GM10266 (cell line): ENCODE measurements around the gene AEBP1.

Source experiments
- DNase-seq: peaks from one replicate; pipeline ENCODE4 v3.0.0; 2012; ENCODE audit errors: extremely low spot score
- CTCF ChIP-seq: IDR thresholded peaks from 2 replicates; pipeline ENCODE4 v1.5.1; 2012; ENCODE audit warnings: mild to moderate bottlenecking, low read depth; ENCODE audit not compliant: control insufficient read depth, insufficient read depth; ENCODE audit errors: missing control alignments

The AEBP1 gene

DNA sequence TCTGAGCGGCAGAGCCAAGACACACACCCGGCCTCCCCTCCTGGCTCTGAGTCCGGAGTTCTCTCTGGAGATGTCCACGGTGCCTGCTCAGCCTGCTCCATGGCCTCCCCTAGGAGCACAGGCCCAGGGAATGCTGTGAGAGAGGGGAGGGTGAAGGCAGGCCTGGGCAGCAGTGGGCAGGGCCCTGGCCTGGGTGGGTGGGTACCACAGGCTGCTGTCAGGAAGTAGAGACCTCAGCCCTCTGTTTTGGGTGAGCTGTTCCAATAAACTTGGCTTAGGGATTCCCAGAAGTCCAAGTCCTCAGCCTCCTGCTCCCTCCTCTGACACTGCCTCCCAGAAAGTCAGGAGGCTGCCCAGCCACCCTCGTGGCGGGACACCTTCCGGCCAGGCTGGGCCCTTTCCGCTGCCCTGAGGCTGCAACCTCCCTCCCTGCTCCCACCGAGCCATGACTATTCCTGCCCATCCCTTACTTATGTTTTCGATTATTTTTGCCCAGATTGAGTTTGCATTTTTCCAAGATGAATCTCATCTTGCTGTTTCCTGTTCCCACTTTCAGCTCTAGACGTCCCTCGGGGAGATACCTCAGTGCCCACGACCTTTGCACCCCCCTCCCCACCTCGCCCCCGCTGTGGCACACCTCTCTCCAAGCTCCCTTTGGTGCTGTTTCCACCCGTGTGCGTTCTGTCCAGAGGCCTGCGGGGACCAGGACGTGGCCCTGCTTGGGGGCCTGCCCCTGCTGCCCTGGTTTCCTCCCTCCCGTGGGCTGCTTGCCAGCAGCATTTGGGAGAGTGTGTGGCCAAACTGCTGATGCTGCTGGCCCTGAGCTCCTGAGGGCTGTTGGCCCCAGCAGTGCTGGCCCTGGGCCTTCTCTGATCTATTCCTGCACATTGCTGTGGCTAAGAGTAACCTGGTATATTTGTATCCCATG, 16.0 kb upstream of the AEBP1 start:
- no peak for TF ChIP-seq CTCF
- no peak for DNase-seq

DNA sequence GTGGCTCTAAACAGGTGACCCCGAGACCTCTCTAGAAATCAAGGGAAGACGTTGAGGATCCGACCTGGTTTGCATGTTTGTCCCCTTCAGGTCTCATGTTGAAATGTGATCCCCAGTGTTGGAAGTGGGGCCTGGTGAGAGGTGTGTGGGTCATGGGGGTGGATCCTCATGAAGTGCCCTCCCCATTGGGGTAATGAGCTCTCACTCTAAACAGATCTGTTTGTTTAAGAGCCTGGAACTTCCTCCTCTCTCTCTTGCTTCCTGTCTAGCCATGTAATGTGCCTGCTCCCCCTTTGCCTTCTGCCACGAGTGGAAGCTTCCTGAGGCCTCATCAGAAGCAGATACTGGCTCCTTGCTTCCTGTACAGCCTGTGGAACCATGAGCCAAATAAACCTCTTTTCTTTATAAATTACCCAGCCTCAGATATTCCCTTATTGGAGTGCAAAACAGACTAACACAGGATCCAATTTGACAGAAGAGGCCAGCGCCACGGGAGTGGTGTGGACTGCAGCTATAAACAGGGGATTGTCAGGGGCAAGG, 11.0 kb upstream of the AEBP1 start:
- no peak for DNase-seq
- no peak for TF ChIP-seq CTCF

DNA sequence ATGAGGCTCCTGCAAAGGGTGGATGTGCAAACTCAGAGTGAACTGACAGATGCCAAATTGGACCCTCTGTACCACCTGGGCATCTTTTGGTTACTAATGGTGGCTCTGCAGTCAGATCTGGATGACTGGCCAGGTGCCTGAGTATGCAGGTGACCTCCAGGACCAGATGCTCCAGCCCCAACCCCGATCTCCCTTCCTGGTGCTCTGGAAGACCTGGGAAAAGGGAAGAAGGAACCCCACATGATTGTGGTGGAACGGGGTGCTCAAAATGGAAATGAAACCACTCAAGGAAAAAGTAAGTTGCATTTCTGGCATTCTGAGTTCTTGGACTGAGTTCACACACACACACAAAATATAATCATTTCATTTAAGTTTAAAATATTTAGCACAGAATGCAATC, 9.8 kb upstream of the AEBP1 start:
- no peak for TF ChIP-seq CTCF

GRCh38 chr7:44094883-44095592, 9.1 kb upstream of the AEBP1 start:
- no peak for TF ChIP-seq CTCF
- DNase-seq = no peak

More for the DNA sequence above, 9.8 kb upstream of the AEBP1 start:
- no peak for DNase-seq

DNA sequence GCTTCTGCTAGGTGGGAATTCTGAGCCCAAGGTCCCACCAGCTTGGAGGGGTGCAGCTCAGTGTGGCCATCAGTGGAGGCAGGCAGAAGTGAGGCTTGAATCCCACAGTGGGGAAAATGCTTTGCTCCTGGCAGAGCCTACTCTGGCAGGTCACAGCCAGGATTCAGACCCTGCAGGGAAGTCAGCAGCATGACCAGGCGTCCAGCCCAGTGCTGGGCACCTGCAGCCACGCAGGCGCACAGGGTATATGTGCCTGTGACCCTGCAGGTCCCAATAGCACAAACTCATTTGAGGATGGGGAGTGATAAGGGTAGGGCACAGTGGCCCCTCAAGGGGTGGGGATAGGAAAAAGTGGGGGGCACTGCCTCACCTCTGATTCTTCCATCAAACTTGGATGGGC, 8.4 kb upstream of the AEBP1 start:
- TF ChIP-seq CTCF = no peak
- DNase-seq = no peak

DNA sequence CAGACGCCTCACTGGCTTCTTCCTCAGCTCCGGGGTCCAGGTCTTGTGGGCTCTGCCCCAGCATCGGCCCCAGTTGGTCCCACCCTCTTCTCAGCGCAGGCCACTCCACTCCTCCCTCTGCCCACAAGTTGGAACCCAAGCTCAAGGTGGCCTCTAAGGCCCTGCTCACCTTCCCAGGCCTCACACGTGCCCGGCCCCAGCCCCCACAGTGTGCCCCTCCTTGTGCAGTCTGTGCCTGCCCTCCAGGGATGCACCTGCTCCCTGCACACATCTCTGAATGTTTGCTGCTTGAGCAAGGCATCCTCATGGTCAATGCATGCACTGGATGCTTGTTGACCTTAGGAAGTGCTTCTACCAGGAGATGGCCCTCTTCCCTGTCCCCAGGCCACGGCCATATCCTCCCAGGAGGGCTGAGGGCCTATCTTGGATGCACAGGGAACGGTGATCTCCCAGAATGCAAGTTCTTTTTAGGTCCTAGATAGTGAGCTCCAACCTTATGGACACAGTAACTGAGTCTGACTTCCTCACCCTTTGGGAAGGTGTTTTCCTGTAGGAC, 7.7 kb upstream of the AEBP1 start:
- no peak for DNase-seq
- TF ChIP-seq CTCF = no peak
